ENCODE results near the gene JHY.

The JHY gene

GRCh38 chr11:122872046-122872445 is 10.5 kb upstream of the JHY start:
- no peak for TF ChIP-seq SUZ12 (IDR thresholded peaks at IDR 0.05; ENCODE audit: extremely low read depth, insufficient read depth, insufficient read length)
- no peak for TF ChIP-seq ZNF274 (IDR thresholded peaks at IDR 0.05; ENCODE audit: low read depth, low read length)
- TF ChIP-seq YY1 (IDR thresholded peaks at IDR 0.05; ENCODE audit: insufficient read depth, insufficient read length): no peak
- H3K27me3 ChIP-seq (ENCODE audit: insufficient read depth, insufficient read length): no peaks in the 10 kb centered on the region
- H3K4me1 ChIP-seq (ENCODE audit: insufficient read depth, insufficient read length): no peaks in the 10 kb centered on the region
- H3K9ac ChIP-seq (ENCODE audit: insufficient read length, low read depth): no peak overlapping the region
- H3K4me3 ChIP-seq (ENCODE audit: insufficient read length, low read depth): no peak overlapping the region
- H3K36me3 ChIP-seq (ENCODE audit: insufficient read depth, insufficient read length, low read length): no peaks in the 10 kb centered on the region
- H3K9me3 ChIP-seq (ENCODE audit: insufficient read depth, low read length): no peaks in the 10 kb centered on the region
- DNase-seq (ENCODE audit: low read depth, low spot score): no peak

DNA sequence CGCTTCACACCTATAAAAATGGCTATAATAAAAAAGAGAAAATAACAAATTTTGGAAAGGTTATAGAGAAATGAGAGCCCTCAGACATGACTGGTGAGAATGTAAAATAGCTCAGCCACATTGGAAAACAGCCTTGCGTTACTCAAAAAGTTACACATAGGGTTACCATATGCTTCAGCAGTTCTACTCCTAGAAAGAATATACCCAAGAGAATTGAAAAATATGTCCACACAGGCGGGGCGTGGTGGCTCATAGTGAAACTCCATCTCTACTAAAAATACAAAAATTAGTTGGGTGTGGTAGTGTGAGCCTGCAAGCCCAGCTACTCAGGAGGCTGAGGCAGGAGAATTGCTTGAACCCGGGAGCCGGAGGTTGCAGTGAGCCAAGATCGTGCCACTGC is 7.6 kb upstream of the JHY start:
- DNase-seq (ENCODE audit: low read depth, low spot score): no peak
- TF ChIP-seq YY1 (IDR thresholded peaks at IDR 0.05; ENCODE audit: insufficient read depth, insufficient read length) (no peak), SUZ12 (IDR thresholded peaks at IDR 0.05; ENCODE audit: extremely low read depth, insufficient read depth, insufficient read length) (no peak), ZNF274 (IDR thresholded peaks at IDR 0.05; ENCODE audit: low read depth, low read length) (no peak)

GRCh38 chr11:122877732-122878131 is 4.8 kb upstream of the JHY start:
- H3K9me3 ChIP-seq (ENCODE audit: insufficient read depth, low read length): no peaks in the 10 kb centered on the region
- H3K36me3 ChIP-seq (ENCODE audit: insufficient read depth, insufficient read length, low read length): no peaks in the 10 kb centered on the region
- H3K27me3 ChIP-seq (ENCODE audit: insufficient read depth, insufficient read length): peaks cover 15% of the 10 kb centered on the region
- no peak for TF ChIP-seq SUZ12 (IDR thresholded peaks at IDR 0.05; ENCODE audit: extremely low read depth, insufficient read depth, insufficient read length)
- TF ChIP-seq YY1 (IDR thresholded peaks at IDR 0.05; ENCODE audit: insufficient read depth, insufficient read length): no peak
- TF ChIP-seq ZNF274 (IDR thresholded peaks at IDR 0.05; ENCODE audit: low read depth, low read length): no peak
- H3K9ac ChIP-seq (ENCODE audit: insufficient read length, low read depth): no peak overlapping the region
- H3K4me1 ChIP-seq (ENCODE audit: insufficient read depth, insufficient read length): no peaks in the 10 kb centered on the region
- DNase-seq (ENCODE audit: low read depth, low spot score): no peak
- no peak overlapping the region for H3K4me3 ChIP-seq (ENCODE audit: insufficient read length, low read depth)

More for the DNA sequence above, 7.6 kb upstream of the JHY start:
- Histone ChIP-seq H3K9ac (ENCODE audit: insufficient read length, low read depth) (no peak overlapping the region), H3K9me3 (ENCODE audit: insufficient read depth, low read length) (no peaks in the 10 kb centered on the region), H3K4me3 (ENCODE audit: insufficient read length, low read depth) (no peak overlapping the region), H3K4me1 (ENCODE audit: insufficient read depth, insufficient read length) (no peaks in the 10 kb centered on the region), H3K36me3 (ENCODE audit: insufficient read depth, insufficient read length, low read length) (no peaks in the 10 kb centered on the region), H3K27me3 (ENCODE audit: insufficient read depth, insufficient read length) (no peaks in the 10 kb centered on the region)

DNA sequence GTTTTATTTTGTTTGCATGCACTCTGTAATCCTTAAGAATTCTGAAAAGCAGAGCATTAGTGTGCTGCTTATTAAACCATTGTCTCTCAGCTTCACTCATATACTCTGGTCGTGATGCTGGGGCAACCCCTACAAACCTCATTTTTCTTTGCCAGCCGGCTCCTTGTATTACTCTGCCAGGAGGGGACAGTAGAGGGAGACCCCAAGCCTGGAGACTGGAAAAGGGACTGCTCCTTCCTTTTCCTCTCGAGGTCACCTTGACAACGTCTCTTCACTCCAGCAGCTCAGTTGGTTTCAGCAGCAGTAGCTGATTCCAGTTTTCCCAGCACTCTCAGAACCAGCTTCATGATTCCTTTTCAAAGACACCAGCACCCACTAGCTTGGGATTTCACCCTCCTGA is 2.8 kb upstream of the JHY start:
- H3K36me3 ChIP-seq (ENCODE audit: insufficient read depth, insufficient read length, low read length): no peaks in the 10 kb centered on the region
- H3K4me1 ChIP-seq (ENCODE audit: insufficient read depth, insufficient read length): no peaks in the 10 kb centered on the region
- no peaks in the 10 kb centered on the region for H3K9me3 ChIP-seq (ENCODE audit: insufficient read depth, low read length)
- peaks cover 15% of the 10 kb centered on the region for H3K27me3 ChIP-seq (ENCODE audit: insufficient read depth, insufficient read length)
- no peak for DNase-seq (ENCODE audit: low read depth, low spot score)
- no peak overlapping the region for H3K4me3 ChIP-seq (ENCODE audit: insufficient read length, low read depth)
- H3K9ac ChIP-seq (ENCODE audit: insufficient read length, low read depth): no peak overlapping the region
- TF ChIP-seq YY1 (IDR thresholded peaks at IDR 0.05; ENCODE audit: insufficient read depth, insufficient read length) (no peak), ZNF274 (IDR thresholded peaks at IDR 0.05; ENCODE audit: low read depth, low read length) (no peak), SUZ12 (IDR thresholded peaks at IDR 0.05; ENCODE audit: extremely low read depth, insufficient read depth, insufficient read length) (no peak)

GRCh38 chr11:122882857-122883645 is 492 bp downstream of the JHY start:
- Histone ChIP-seq H3K4me3 (ENCODE audit: insufficient read length, low read depth) (peak overlapping the region; percentile 57), H3K9ac (ENCODE audit: insufficient read length, low read depth) (peak overlapping the region; percentile 75), H3K9me3 (ENCODE audit: insufficient read depth, low read length) (no peaks in the 10 kb centered on the region), H3K4me1 (ENCODE audit: insufficient read depth, insufficient read length) (no peaks in the 10 kb centered on the region), H3K36me3 (ENCODE audit: insufficient read depth, insufficient read length, low read length) (no peaks in the 10 kb centered on the region), H3K27me3 (ENCODE audit: insufficient read depth, insufficient read length) (peaks cover 15% of the 10 kb centered on the region)
- TF ChIP-seq YY1 (IDR thresholded peaks at IDR 0.05; ENCODE audit: insufficient read depth, insufficient read length) (no peak), SUZ12 (IDR thresholded peaks at IDR 0.05; ENCODE audit: extremely low read depth, insufficient read depth, insufficient read length) (no peak), ZNF274 (IDR thresholded peaks at IDR 0.05; ENCODE audit: low read depth, low read length) (no peak)
- DNase-seq (ENCODE audit: low read depth, low spot score): no peak

DNA sequence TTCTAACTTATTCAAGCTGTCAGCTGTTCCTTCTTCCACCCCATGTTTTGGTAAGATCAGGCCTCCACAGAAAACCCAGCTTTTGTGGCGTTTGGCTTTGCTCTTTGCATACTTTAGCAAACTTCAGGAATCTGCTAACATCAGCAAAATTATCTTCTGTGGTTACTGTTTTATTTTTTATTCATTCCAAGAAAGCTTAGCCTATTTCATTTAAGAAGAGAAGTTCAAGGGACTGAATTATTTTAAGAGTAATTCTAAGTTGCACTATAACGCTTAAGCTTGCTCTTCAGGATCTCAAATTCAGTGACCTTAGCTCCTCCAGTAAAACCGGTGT is 1.1 kb downstream of the JHY start:
- H3K4me1 ChIP-seq (ENCODE audit: insufficient read depth, insufficient read length): no peaks in the 10 kb centered on the region
- TF ChIP-seq ZNF274 (IDR thresholded peaks at IDR 0.05; ENCODE audit: low read depth, low read length): no peak
- TF ChIP-seq YY1 (IDR thresholded peaks at IDR 0.05; ENCODE audit: insufficient read depth, insufficient read length): no peak
- TF ChIP-seq SUZ12 (IDR thresholded peaks at IDR 0.05; ENCODE audit: extremely low read depth, insufficient read depth, insufficient read length): no peak
- H3K4me3 ChIP-seq (ENCODE audit: insufficient read length, low read depth): peak overlapping the region; percentile 57
- H3K9me3 ChIP-seq (ENCODE audit: insufficient read depth, low read length): no peaks in the 10 kb centered on the region
- H3K36me3 ChIP-seq (ENCODE audit: insufficient read depth, insufficient read length, low read length): no peaks in the 10 kb centered on the region
- H3K9ac ChIP-seq (ENCODE audit: insufficient read length, low read depth): no peak overlapping the region
- DNase-seq (ENCODE audit: low read depth, low spot score): no peak
- peaks cover 15% of the 10 kb centered on the region for H3K27me3 ChIP-seq (ENCODE audit: insufficient read depth, insufficient read length)

GRCh38 chr11:122888162-122888561 is 5.6 kb downstream of the JHY start:
- no peak overlapping the region for H3K9ac ChIP-seq (ENCODE audit: insufficient read length, low read depth)
- H3K36me3 ChIP-seq (ENCODE audit: insufficient read depth, insufficient read length, low read length): no peaks in the 10 kb centered on the region
- no peaks in the 10 kb centered on the region for H3K4me1 ChIP-seq (ENCODE audit: insufficient read depth, insufficient read length)
- no peak for TF ChIP-seq SUZ12 (IDR thresholded peaks at IDR 0.05; ENCODE audit: extremely low read depth, insufficient read depth, insufficient read length)
- no peak for TF ChIP-seq YY1 (IDR thresholded peaks at IDR 0.05; ENCODE audit: insufficient read depth, insufficient read length)
- no peak for TF ChIP-seq ZNF274 (IDR thresholded peaks at IDR 0.05; ENCODE audit: low read depth, low read length)
- no peak for DNase-seq (ENCODE audit: low read depth, low spot score)
- no peaks in the 10 kb centered on the region for H3K9me3 ChIP-seq (ENCODE audit: insufficient read depth, low read length)
- no peaks in the 10 kb centered on the region for H3K27me3 ChIP-seq (ENCODE audit: insufficient read depth, insufficient read length)
- H3K4me3 ChIP-seq (ENCODE audit: insufficient read length, low read depth): no peak overlapping the region
